Measurements from ENCODE around the gene FAM76B. TPM values are rescaled to one million over a fixed set of nuclear protein-coding genes. Genes with fewer than 3 reads are reported as not detected.
A peak's percentile ranks its signal among the peaks of the same experiment; 100 is the strongest.

FAM76B gene
- total RNA-seq, 1 donor = 26.2 TPM

GRCh38 chr11:95780544-95780943 is 9.0 kb downstream of the FAM76B start:
- DNase-seq (ENCODE audit: low read depth) = no peak
- TF ChIP-seq, protein P1, sequence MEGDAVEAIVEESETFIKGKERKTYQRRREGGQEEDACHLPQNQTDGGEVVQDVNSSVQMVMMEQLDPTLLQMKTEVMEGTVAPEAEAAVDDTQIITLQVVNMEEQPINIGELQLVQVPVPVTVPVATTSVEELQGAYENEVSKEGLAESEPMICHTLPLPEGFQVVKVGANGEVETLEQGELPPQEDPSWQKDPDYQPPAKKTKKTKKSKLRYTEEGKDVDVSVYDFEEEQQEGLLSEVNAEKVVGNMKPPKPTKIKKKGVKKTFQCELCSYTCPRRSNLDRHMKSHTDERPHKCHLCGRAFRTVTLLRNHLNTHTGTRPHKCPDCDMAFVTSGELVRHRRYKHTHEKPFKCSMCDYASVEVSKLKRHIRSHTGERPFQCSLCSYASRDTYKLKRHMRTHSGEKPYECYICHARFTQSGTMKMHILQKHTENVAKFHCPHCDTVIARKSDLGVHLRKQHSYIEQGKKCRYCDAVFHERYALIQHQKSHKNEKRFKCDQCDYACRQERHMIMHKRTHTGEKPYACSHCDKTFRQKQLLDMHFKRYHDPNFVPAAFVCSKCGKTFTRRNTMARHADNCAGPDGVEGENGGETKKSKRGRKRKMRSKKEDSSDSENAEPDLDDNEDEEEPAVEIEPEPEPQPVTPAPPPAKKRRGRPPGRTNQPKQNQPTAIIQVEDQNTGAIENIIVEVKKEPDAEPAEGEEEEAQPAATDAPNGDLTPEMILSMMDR (IDR thresholded peaks at IDR 0.05; ENCODE audit: insufficient read depth, low read length) = no peak
- no peak overlapping the region for H3K4me3 ChIP-seq (ENCODE audit: low read depth, low read length)

- no peak for DNase-seq (ENCODE audit: low read depth)
- H3K4me3 ChIP-seq (ENCODE audit: low read depth, low read length) = no peak overlapping the region
Measured at GRCh38 chr11:95778699-95779098, 10.9 kb downstream of the FAM76B start.

GRCh38 chr11:95776859-95777258 is 12.7 kb downstream of the FAM76B start:
- TF ChIP-seq, protein P1 (IDR thresholded peaks at IDR 0.05; ENCODE audit: insufficient read depth, low read length) = no peak
- H3K4me3 ChIP-seq (ENCODE audit: low read depth, low read length) = no peak overlapping the region
- no peak for DNase-seq (ENCODE audit: low read depth)

More at GRCh38 chr11:95778699-95779098, 10.9 kb downstream of the FAM76B start:
- TF ChIP-seq, protein P1 (IDR thresholded peaks at IDR 0.05; ENCODE audit: insufficient read depth, low read length) = no peak

- H3K4me3 ChIP-seq (ENCODE audit: low read depth, low read length) = no peak overlapping the region
- peak; percentile 9 for DNase-seq (ENCODE audit: low read depth)
- TF ChIP-seq, protein P1 (IDR thresholded peaks at IDR 0.05; ENCODE audit: insufficient read depth, low read length) = no peak
Measured at GRCh38 chr11:95768521-95768920, 21.1 kb downstream of the FAM76B start.

DNA sequence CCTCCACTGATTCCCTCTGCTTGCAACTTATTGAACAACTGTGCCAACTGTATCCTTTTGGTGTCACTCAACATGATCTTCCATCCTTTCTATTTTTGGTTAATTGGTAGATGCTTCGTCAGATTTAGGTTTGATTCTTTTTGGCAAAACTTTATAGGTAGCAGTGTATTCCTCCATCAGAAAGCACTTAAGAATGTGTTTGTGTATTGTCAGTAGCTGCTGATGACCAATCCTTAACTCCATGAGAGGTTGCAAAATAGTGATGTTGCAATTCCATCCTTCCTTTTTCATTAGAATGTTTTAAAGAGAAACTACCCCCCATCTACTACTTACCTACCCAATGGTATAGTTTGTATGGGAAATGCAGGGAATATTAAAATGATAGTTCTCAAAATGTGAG is 22.1 kb downstream of the FAM76B start:
- TF ChIP-seq, protein P1 (IDR thresholded peaks at IDR 0.05; ENCODE audit: insufficient read depth, low read length) = no peak
- DNase-seq (ENCODE audit: low read depth) = peak; percentile 76
- H3K4me3 ChIP-seq (ENCODE audit: low read depth, low read length) = no peak overlapping the region

- H3K4me3 ChIP-seq (ENCODE audit: low read depth, low read length) = no peak overlapping the region
- no peak for DNase-seq (ENCODE audit: low read depth)
- TF ChIP-seq, protein P1 (IDR thresholded peaks at IDR 0.05; ENCODE audit: insufficient read depth, low read length) = no peak
Measured at GRCh38 chr11:95766701-95767100, 22.9 kb downstream of the FAM76B start.

- H3K4me3 ChIP-seq (ENCODE audit: low read depth, low read length) = no peak overlapping the region
- TF ChIP-seq, protein P1 (IDR thresholded peaks at IDR 0.05; ENCODE audit: insufficient read depth, low read length) = peak; percentile 52
- DNase-seq (ENCODE audit: low read depth) = peak; percentile 84
Measured at GRCh38 chr11:95764267-95764898, 25.2 kb downstream of the FAM76B start.
